NCI-H2029 (cell line): ENCODE measurements around the gene TP53RK.

Experiments used
- DNase-seq: peaks from one replicate; lab custom pipeline; 2025; lab: John Stamatoyannopoulos, UW

TP53RK gene

GRCh38 chr20:46638134-46638897 lies 50.9 kb downstream of the TP53RK start:
- no peak for DNase-seq

GRCh38 chr20:46637427-46638133 lies 51.7 kb downstream of the TP53RK start:
- DNase-seq: no peak

GRCh38 chr20:46637020-46637419 lies 52.2 kb downstream of the TP53RK start:
- DNase-seq: no peak

DNA sequence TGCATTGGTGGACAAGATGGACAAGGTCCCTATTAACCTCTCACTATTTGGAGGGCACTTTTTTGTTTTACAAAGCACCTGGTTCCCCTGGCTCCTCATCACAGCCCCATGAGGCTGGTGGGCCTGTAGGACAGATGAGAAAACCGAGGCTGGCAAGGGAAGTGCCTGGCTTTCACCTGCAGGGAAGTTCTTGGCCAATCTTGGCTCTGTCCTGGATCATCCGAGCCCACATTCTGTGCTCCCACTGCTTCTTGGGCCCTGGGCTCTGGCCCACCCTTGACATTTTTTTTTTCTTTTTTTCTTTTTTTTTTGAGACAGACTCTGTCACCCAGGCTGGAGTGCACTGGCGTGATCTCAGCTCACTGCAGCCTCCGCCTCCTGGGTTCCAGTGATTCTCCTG lies 52.7 kb downstream of the TP53RK start:
- no peak for DNase-seq

- DNase-seq: no peak
Measured at GRCh38 chr20:46635514-46636136, 53.6 kb downstream of the TP53RK start.

DNA sequence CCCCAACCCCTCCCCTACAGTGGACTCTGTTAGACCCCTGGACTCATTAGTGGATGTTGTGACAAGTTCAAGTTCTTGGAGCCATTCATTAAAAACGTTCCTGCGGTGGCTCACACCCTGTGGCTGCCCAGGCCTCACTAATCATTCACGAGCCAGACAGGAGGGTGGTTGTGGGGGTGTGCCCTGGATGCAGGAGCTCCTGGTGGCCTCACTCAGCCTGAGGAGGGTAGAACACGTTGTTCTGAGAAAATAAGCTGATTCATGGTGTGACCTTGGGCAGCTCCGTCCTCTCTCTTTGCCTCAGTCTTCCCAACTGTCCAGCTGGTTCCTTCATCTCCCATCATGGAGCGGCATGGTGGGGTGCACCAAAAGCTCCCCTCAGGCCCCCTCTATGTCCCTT lies 54.7 kb downstream of the TP53RK start:
- no peak for DNase-seq
